MCF 10A (cell line): ENCODE measurements around the gene RPS6KA2. TPM values are rescaled to one million over a fixed set of nuclear protein-coding genes. Genes with fewer than 3 reads are reported as not detected.

Source experiments
- BruUV-seq: library from RNA; stranded (reverse); fragments of 400-500 nt; replicated peaks from 2 replicates; lab custom pipeline; 2021; lab: Mats Ljungman, UMichigan
- CTCF ChIA-PET: fragments of 300-600 bp; sonication (Branson Sonifier 250); formaldehyde crosslinking; extraction: SDS; loops from one replicate; lab custom pipeline; 2021; ENCODE audit warnings: antibody characterized with exemption, inconsistent platforms; lab: Yijun Ruan, JAX
- POLR2A ChIA-PET: fragments of 300-600, 350-650 bp; sonication (Branson Sonifier 250); formaldehyde crosslinking; extraction: SDS; loops from one replicate; lab custom pipeline; 2020; ENCODE audit warnings: antibody characterized with exemption, inconsistent platforms; lab: Yijun Ruan, JAX
- DNase-seq: peaks from one replicate; pipeline ENCODE4 v3.0.0-alpha.2; 2018; ENCODE audit not compliant: unreplicated experiment
- H3K27ac Mint-ChIP-seq: one replicate; pipeline ENCODE4 v1.8.0; 2022; ENCODE audit warnings: mild to moderate bottlenecking, low read depth, mixed read lengths; ENCODE audit not compliant: unreplicated experiment
- H3K27me3 Mint-ChIP-seq: one replicate; pipeline ENCODE4 v1.8.0; 2022; ENCODE audit warnings: mixed read lengths; ENCODE audit not compliant: insufficient read depth, unreplicated experiment
- H3K36me3 Mint-ChIP-seq: one replicate; pipeline ENCODE4 v1.8.0; 2022; ENCODE audit warnings: mild to moderate bottlenecking, moderate library complexity, mixed read lengths; ENCODE audit not compliant: insufficient read depth, unreplicated experiment
- H3K4me1 Mint-ChIP-seq: one replicate; pipeline ENCODE4 v1.8.0; 2022; ENCODE audit warnings: mixed read lengths; ENCODE audit not compliant: insufficient read depth, unreplicated experiment
- H3K4me3 Mint-ChIP-seq: one replicate; pipeline ENCODE4 v1.8.0; 2022; ENCODE audit warnings: mild to moderate bottlenecking, moderate library complexity, mixed read lengths; ENCODE audit not compliant: unreplicated experiment
- H3K9me3 Mint-ChIP-seq: one replicate; pipeline ENCODE4 v1.8.0; 2022; ENCODE audit warnings: mixed read lengths; ENCODE audit not compliant: unreplicated experiment
- intact Hi-C: fragments of 100-400 bp; cut with micrococcal nuclease; formaldehyde crosslinking; loops from 2 replicates; pipeline ENCODE4 v1.14.1; 2022
- total RNA-seq: library from RNA; stranded (reverse); gene quantifications from 2 replicates; pipeline ENCODE4 v1.2.3, GENCODE V29; 2022
- TF ChIP-seq, protein P1 (sequence below): fragments of 200-600 bp; IDR thresholded peaks from one replicate; pipeline ENCODE4 v1.8.0; 2022; ENCODE audit warnings: antibody characterized with exemption, mild to moderate bottlenecking; ENCODE audit not compliant: unreplicated experiment

RPS6KA2 gene
- total RNA-seq, 1 experiment from 2014 or later, result 126 TPM

DNA sequence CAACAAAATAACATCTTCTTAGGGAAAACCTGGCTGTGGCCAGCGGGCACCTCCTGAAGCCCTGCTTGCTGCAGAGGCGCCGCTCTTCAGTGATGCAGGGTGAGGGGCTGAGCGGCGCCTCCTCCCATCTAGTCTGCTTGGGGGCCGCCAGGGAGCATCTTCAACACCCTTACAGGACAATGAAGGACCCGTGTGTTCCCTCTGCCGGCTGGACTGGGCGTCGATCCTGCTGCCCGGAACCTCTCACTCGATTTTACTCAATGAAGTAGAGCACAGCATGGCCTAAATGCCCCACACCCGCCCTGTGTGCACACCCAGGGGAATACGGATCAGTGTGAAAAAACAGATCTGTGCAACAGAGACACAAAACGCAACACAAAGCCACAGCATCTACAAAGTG is 215.8 kb downstream of the RPS6KA2 start:
- no peak for DNase-seq
- H3K9me3 Mint-ChIP-seq, result peaks cover 5% of the 10 kb centered on the region
- CTCF ChIA-PET, result interaction anchor here (0.7 to 3.2 kb wide), 2 partner anchors 11 to 178 kb away, joined by 3 to 14 read pairs; no protein-coding TSS in a partner anchor
- intact Hi-C loops, result no loop called here
- BruUV-seq, result no TSS peak
- peaks cover 70% of the 10 kb centered on the region for H3K36me3 Mint-ChIP-seq
- no peaks in the 10 kb centered on the region for H3K27me3 Mint-ChIP-seq
- H3K4me1 Mint-ChIP-seq, result no peaks in the 10 kb centered on the region
- POLR2A ChIA-PET, result interaction anchor here (0.7 kb wide), 1 partner anchor 14 kb away, joined by 3 read pairs; no protein-coding TSS in a partner anchor
- TF ChIP-seq, protein P1, sequence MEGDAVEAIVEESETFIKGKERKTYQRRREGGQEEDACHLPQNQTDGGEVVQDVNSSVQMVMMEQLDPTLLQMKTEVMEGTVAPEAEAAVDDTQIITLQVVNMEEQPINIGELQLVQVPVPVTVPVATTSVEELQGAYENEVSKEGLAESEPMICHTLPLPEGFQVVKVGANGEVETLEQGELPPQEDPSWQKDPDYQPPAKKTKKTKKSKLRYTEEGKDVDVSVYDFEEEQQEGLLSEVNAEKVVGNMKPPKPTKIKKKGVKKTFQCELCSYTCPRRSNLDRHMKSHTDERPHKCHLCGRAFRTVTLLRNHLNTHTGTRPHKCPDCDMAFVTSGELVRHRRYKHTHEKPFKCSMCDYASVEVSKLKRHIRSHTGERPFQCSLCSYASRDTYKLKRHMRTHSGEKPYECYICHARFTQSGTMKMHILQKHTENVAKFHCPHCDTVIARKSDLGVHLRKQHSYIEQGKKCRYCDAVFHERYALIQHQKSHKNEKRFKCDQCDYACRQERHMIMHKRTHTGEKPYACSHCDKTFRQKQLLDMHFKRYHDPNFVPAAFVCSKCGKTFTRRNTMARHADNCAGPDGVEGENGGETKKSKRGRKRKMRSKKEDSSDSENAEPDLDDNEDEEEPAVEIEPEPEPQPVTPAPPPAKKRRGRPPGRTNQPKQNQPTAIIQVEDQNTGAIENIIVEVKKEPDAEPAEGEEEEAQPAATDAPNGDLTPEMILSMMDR, result no peak
- no peak overlapping the region for H3K4me3 Mint-ChIP-seq
- no peak overlapping the region for H3K27ac Mint-ChIP-seq

- Mint-ChIP-seq H3K36me3 (peaks cover 62% of the 10 kb centered on the region), H3K27me3 (no peaks in the 10 kb centered on the region), H3K27ac (no peak overlapping the region), H3K9me3 (no peaks in the 10 kb centered on the region), H3K4me3 (no peak overlapping the region), H3K4me1 (no peaks in the 10 kb centered on the region)
- DNase-seq, result no peak
- intact Hi-C loops, result no loop called here
- POLR2A ChIA-PET, result no interaction called here
- BruUV-seq, result no TSS peak
- TF ChIP-seq, protein P1, result no peak
- CTCF ChIA-PET, result interaction anchor here (0.7 to 3.2 kb wide), 2 partner anchors 10 to 179 kb away, joined by 3 to 14 read pairs; no protein-coding TSS in a partner anchor
Observed at GRCh38 chr6:166410426-166410935, 216.6 kb downstream of the RPS6KA2 start.

DNA sequence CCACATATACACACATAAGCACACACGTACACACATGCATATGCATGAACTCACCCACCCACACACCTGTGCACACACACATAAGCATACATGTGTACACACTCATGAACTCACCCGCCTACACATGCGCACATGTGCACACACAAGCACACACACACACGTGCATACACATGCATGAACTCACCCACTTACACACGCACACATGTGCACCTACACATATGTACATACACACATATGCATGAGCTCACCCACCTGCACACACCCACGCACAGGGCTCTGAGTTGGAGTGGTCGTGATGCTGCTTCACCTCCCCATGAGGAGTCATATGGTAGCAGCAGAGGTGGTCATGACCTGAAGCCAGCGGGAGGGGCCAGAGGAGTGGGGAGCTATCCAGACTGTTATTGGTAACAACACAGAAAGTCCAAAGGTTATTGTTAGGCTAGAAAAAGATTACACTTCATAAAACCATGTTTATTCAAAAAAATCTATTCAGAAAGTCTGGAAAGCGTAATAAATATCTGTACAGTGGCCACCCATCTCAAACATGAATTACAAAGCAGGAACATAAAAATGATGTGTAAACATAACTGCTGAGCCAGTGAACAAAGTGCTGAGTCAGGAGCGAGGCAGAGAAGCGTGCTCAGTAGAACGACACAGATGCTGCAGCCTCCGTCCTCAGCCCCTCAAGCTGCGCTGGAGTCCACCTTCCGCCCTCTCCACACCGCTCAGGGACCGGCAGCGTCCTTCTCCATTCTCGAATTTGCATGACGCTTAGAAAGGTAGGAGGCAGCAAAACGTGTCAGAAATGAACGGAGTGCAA is 217.9 kb downstream of the RPS6KA2 start:
- CTCF ChIA-PET, result interaction anchor here (0.6 to 3.2 kb wide), 2 partner anchors 8 to 33 kb away, joined by 3 to 14 read pairs; no protein-coding TSS in a partner anchor
- POLR2A ChIA-PET, result no interaction called here
- Mint-ChIP-seq H3K4me1 (no peaks in the 10 kb centered on the region), H3K27ac (no peak overlapping the region), H3K27me3 (no peaks in the 10 kb centered on the region), H3K36me3 (peaks cover 56% of the 10 kb centered on the region), H3K9me3 (no peaks in the 10 kb centered on the region), H3K4me3 (no peak overlapping the region)
- BruUV-seq, result no TSS peak
- intact Hi-C loops, result no loop called here
- TF ChIP-seq, protein P1, result no peak
- no peak for DNase-seq

- POLR2A ChIA-PET, result no interaction called here
- BruUV-seq, result no TSS peak
- H3K27ac Mint-ChIP-seq, result no peak overlapping the region
- CTCF ChIA-PET, result interaction anchor here (0.8 kb wide), 1 partner anchor 9 kb away, joined by 3 read pairs; no protein-coding TSS in a partner anchor
- DNase-seq, result no peak
- intact Hi-C loops, result no loop called here
- H3K4me3 Mint-ChIP-seq, result no peak overlapping the region
- peaks cover 30% of the 10 kb centered on the region for H3K36me3 Mint-ChIP-seq
- TF ChIP-seq, protein P1, result no peak
- peaks cover 8% of the 10 kb centered on the region for H3K4me1 Mint-ChIP-seq
- no peaks in the 10 kb centered on the region for H3K9me3 Mint-ChIP-seq
- no peaks in the 10 kb centered on the region for H3K27me3 Mint-ChIP-seq
Observed at GRCh38 chr6:166406197-166406596, 220.9 kb downstream of the RPS6KA2 start.
